ENCODE measurements around the gene CDKN2B. TPM values are rescaled to one million over a fixed set of nuclear protein-coding genes. Genes with fewer than 3 reads are reported as not detected.
"Not testable (repeated sequence)": the region's sequence is repeated elsewhere in the genome, so short reads cannot be mapped to it uniquely, and the experiment has no call there.

Gene CDKN2B, protein sequence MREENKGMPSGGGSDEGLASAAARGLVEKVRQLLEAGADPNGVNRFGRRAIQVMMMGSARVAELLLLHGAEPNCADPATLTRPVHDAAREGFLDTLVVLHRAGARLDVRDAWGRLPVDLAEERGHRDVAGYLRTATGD
- 0.31 TPM for total RNA-seq
- polyA plus RNA-seq (ENCODE audit: insufficient read depth in 1 of 8, insufficient read length in 8 of 8, low replicate concordance in 1 of 8), result 1 to 10 TPM in 1 of 8 donors, under 1 TPM in 7; 0.27 to 3.4 (median 0.58) TPM
- long read RNA-seq, donor 1, result 0 reads
- long read RNA-seq, donor 2, partial matches to known transcripts, result 0 of 1 reads
- long read RNA-seq, donor 2, other reads (novel, unspliced or antisense), result 0 of 1 reads
- long read RNA-seq, donor 3, result 0 reads
- long read RNA-seq, donor 4, result 0 reads
- long read RNA-seq, donor 5, result 0 reads
- long read RNA-seq, donor 6, result 0 reads
- long read RNA-seq, donor 7, result 0 reads
- long read RNA-seq, donor 8, result 0 reads
- long read RNA-seq, donor 9, result 0 reads
- long read RNA-seq, donor 10, partial matches to known transcripts, result 0 of 1 reads
- long read RNA-seq, donor 10, other reads (novel, unspliced or antisense), result 0 of 1 reads
- long read RNA-seq, donor 11, result 0 reads

DNA sequence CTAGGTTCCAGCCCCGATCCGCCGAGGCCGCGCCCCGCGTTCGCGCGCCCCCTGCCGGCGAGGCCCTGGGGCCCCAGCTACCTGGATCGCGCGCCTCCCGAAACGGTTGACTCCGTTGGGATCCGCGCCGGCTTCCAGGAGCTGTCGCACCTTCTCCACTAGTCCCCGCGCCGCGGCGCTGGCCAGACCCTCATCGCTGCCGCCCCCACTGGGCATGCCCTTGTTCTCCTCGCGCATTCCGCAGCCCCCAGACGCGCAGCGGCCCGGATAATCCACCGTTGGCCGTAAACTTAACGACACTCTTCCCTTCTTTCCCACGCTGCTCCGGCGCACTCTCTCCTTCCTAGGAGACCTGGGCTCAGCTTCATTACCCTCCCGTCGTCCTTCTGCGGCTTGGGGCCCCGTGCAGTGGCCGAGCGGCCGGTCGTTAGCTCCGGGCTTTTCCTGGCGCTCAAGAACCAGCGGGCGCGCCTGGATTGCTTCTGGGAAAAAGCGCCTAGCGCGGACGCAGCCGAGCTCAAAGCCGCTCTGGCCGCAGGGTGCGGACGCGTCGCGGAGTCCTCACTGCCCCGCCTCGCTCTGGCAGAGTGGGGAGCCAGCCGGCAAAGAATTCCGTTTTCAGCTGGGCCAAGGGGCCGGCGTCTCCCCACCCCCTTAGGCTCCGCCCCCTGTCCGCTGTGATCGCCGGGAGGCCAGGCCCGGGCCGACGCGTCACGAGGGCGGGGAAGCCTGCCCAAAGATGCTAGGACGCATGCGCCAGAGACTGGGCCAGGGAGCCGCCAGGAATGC lies at the start of gene CDKN2B:
Gene CDKN2B (minus strand): TSS at position 589 of the 789 bp plus-strand sequence. CDS start 352 bp downstream, at position 237.
- H3K4me3 ChIP-seq (ENCODE audit: low read length), result peak within 1 kb of the TSS; percentile 48
- no peaks in the 10 kb centered on the region for H3K36me3 ChIP-seq (ENCODE audit: control insufficient read depth, insufficient read depth, low read length)
- peak within 1 kb of the TSS; percentile 6 for H3K27ac ChIP-seq (ENCODE audit: low read length)
- peak; percentile 89 for DNase-seq
- peaks cover 35% of the 10 kb centered on the region for H3K27me3 ChIP-seq (ENCODE audit: control insufficient read depth, insufficient read depth, low read length)
- H3K4me1 ChIP-seq (ENCODE audit: control insufficient read depth, insufficient read depth, low read length), result peaks cover 9% of the 10 kb centered on the region
- H3K9me3 ChIP-seq (replicated peaks; ENCODE audit: control insufficient read depth, low read depth, low read length), result no peaks in the 10 kb centered on the region
- WGBS (ENCODE audit: insufficient coverage), result under 1% methylated on average over 86 of the region's 86 CpGs

DNA sequence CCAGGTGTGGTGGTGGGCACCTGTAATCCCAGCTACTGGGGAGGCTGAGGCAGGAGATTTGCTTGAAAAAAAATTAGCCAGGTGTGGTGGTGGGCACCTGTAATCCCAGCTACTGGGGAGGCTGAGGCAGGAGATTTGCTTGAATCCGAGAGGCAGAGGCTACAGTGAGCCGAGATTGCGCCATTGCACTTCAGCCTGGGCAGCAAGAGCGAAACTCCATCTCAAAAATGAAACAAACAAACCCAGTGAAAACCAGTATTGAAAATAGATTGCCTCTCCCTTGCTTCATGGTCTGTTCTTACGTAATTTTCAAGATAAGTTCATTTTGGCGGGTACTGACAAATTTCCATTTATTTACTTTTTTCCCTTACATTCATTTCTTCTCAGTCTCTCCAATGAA lies 48.9 kb upstream of the CDKN2B start:
- H3K27me3 ChIP-seq (ENCODE audit: control insufficient read depth, insufficient read depth, low read length); DNase-seq; H3K36me3 ChIP-seq (ENCODE audit: control insufficient read depth, insufficient read depth, low read length); H3K4me3 ChIP-seq (ENCODE audit: low read length); H3K4me1 ChIP-seq (ENCODE audit: control insufficient read depth, insufficient read depth, low read length); H3K27ac ChIP-seq (ENCODE audit: low read length); H3K9me3 ChIP-seq (replicated peaks; ENCODE audit: control insufficient read depth, low read depth, low read length): not testable (repeated sequence)
- WGBS (ENCODE audit: insufficient coverage), result 93% methylated on average over 4 of the region's 6 CpGs

DNA sequence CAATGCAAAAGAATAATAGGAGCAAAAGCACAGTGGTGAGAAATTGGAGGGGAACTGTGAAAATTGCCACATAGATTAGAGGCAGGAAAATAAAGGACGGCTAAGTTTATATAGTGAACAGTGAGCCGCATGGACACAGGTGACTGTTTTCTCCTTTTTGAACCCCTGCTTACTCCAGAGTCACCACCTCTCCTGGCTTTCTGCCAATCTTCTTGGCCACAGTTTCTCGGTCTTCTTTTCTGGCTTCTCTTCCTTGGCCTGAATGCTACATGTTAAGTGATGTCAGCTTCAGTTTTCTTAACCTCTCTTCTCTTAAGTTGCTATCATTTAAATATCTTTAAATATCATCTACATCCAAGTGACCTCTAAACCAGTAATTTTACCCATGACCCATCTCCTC lies 47.3 kb upstream of the CDKN2B start:
- Histone ChIP-seq H3K4me1 (ENCODE audit: control insufficient read depth, insufficient read depth, low read length) (no peaks in the 10 kb centered on the region), H3K9me3 (replicated peaks; ENCODE audit: control insufficient read depth, low read depth, low read length) (no peaks in the 10 kb centered on the region), H3K27me3 (ENCODE audit: control insufficient read depth, insufficient read depth, low read length) (no peaks in the 10 kb centered on the region), H3K27ac (ENCODE audit: low read length) (no peak overlapping the region), H3K4me3 (ENCODE audit: low read length) (no peak overlapping the region), H3K36me3 (ENCODE audit: control insufficient read depth, insufficient read depth, low read length) (no peaks in the 10 kb centered on the region)
- WGBS (ENCODE audit: insufficient coverage), result 0% methylated on average over 1 of the region's 3 CpGs
- no peak for DNase-seq

DNA sequence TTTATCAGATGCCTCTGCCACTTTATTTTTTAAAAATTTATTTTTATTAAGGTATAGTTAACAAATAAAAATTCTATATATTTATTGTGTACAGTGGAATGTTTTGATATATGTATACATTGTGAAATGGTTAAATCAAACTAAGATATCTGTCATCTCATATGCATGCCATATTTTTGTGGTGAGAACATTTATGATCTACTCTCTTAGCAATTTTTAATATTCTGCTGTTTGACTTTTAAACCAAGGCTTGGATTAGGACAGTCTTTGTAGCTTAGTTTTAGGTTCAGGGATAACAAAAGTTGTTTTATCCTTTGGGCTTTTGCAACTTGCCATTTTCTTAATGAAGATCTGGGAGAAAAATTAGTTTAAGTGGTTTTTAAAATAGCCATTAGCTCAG lies 46.0 kb upstream of the CDKN2B start:
- no peaks in the 10 kb centered on the region for H3K9me3 ChIP-seq (replicated peaks; ENCODE audit: control insufficient read depth, low read depth, low read length)
- no peak overlapping the region for H3K4me3 ChIP-seq (ENCODE audit: low read length)
- no peaks in the 10 kb centered on the region for H3K27me3 ChIP-seq (ENCODE audit: control insufficient read depth, insufficient read depth, low read length)
- H3K4me1 ChIP-seq (ENCODE audit: control insufficient read depth, insufficient read depth, low read length), result no peaks in the 10 kb centered on the region
- H3K27ac ChIP-seq (ENCODE audit: low read length), result no peak overlapping the region
- no peaks in the 10 kb centered on the region for H3K36me3 ChIP-seq (ENCODE audit: control insufficient read depth, insufficient read depth, low read length)
- DNase-seq, result peak; percentile 22

DNA sequence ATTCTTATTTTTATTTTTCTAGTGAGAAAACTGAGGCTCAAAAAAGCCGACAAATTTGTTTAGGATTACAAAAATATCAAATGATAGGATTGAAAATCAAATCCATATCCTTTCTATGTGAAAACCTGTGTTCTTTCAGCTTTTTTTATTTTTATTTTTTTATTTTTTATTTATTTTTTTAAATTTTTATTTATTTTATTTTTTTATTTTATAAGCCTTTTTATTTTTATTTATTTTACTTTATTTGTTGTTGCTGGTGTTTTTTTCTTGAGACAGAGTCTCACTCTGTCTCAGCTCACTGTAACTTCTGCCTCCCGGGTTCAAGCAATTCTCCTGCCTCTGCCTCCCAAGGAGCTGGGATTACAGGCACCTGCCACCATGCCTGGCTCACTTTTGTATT lies 45.4 kb upstream of the CDKN2B start:
- Histone ChIP-seq H3K27me3 (ENCODE audit: control insufficient read depth, insufficient read depth, low read length) (no peaks in the 10 kb centered on the region), H3K27ac (ENCODE audit: low read length) (no peak overlapping the region), H3K9me3 (replicated peaks; ENCODE audit: control insufficient read depth, low read depth, low read length) (no peaks in the 10 kb centered on the region), H3K4me1 (ENCODE audit: control insufficient read depth, insufficient read depth, low read length) (no peaks in the 10 kb centered on the region), H3K4me3 (ENCODE audit: low read length) (no peak overlapping the region), H3K36me3 (ENCODE audit: control insufficient read depth, insufficient read depth, low read length) (no peaks in the 10 kb centered on the region)
- DNase-seq, result no peak
- WGBS (ENCODE audit: insufficient coverage), result no CpG with 5 or more reads among the region's 2 CpGs

DNA sequence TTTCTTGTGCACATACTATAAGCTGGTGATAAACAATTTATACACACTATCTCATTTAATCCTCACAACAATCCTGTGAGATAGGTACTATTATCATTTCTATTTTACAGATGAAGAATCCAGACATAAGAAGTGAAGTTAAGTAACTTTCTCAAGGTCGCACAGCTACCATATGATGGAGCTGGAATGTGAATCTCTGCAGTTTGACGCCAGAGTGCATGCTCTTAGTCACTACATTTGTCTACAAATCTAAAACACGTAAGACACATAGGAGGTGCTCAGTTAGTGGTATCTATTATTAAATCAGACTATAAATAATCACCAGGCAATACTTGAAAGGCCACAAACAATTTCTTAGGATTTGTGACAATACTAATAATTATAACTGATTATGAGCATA lies 45.0 kb upstream of the CDKN2B start:
- Histone ChIP-seq H3K4me3 (ENCODE audit: low read length) (no peak overlapping the region), H3K4me1 (ENCODE audit: control insufficient read depth, insufficient read depth, low read length) (no peaks in the 10 kb centered on the region), H3K27ac (ENCODE audit: low read length) (no peak overlapping the region), H3K27me3 (ENCODE audit: control insufficient read depth, insufficient read depth, low read length) (no peaks in the 10 kb centered on the region), H3K9me3 (replicated peaks; ENCODE audit: control insufficient read depth, low read depth, low read length) (no peaks in the 10 kb centered on the region), H3K36me3 (ENCODE audit: control insufficient read depth, insufficient read depth, low read length) (no peaks in the 10 kb centered on the region)
- DNase-seq, result no peak
- WGBS (ENCODE audit: insufficient coverage), result no CpG with 5 or more reads among the region's 3 CpGs

DNA sequence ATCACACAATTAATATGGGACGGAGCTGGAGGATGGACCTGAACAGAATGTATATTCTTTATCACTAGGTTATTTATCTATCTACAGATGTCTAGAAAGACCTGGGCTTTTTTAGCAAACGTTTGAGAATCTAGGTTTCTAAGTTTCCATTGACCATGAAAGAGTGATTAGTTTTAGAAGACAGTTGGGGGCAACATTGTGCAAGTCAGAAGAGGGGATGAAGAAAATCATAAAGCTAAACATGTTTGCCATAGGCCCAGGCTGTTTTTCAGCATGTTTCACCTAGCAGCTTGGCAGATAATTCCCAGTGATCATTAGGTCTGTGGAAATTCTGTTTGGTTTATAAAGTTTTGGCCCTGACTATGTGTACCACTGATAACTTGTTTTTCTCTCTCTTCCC lies 44.1 kb upstream of the CDKN2B start:
- no peak for DNase-seq
- Histone ChIP-seq H3K27ac (ENCODE audit: low read length) (no peak overlapping the region), H3K27me3 (ENCODE audit: control insufficient read depth, insufficient read depth, low read length) (no peaks in the 10 kb centered on the region), H3K36me3 (ENCODE audit: control insufficient read depth, insufficient read depth, low read length) (no peaks in the 10 kb centered on the region), H3K4me3 (ENCODE audit: low read length) (no peak overlapping the region), H3K9me3 (replicated peaks; ENCODE audit: control insufficient read depth, low read depth, low read length) (no peaks in the 10 kb centered on the region), H3K4me1 (ENCODE audit: control insufficient read depth, insufficient read depth, low read length) (no peaks in the 10 kb centered on the region)
- WGBS (ENCODE audit: insufficient coverage), result 60% methylated on average over 1 of the region's 2 CpGs

DNA sequence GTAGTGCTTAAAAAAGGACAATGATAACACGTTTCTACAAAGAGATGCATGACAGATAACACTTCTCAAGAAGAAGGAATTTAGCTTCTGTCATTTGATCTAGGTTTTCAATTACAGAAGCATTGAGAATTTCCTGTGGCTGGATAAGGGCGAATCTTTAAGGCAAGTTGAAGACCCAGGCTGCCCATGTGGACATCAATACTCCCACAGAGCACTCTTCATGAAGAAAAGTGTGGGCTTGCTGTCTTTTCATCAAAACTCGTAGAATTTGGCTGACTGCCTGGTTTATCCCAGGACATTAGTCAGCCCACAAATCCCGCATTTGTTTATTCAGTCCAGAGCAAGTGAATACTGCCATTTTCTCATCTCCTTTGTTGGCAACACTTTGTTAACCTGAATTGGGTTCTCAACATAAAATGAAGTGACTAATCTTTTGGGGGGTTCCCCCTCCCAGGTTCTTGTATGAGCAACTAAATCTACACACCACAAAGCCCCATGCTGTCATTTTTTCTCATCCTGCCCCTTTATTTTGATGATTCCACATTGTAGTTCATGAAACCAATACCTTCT lies 43.4 kb upstream of the CDKN2B start:
- no peaks in the 10 kb centered on the region for H3K4me1 ChIP-seq (ENCODE audit: control insufficient read depth, insufficient read depth, low read length)
- 22% methylated on average over 3 of the region's 4 CpGs for WGBS (ENCODE audit: insufficient coverage)
- no peaks in the 10 kb centered on the region for H3K36me3 ChIP-seq (ENCODE audit: control insufficient read depth, insufficient read depth, low read length)
- no peak overlapping the region for H3K4me3 ChIP-seq (ENCODE audit: low read length)
- no peak overlapping the region for H3K27ac ChIP-seq (ENCODE audit: low read length)
- DNase-seq, result no peak
- no peaks in the 10 kb centered on the region for H3K27me3 ChIP-seq (ENCODE audit: control insufficient read depth, insufficient read depth, low read length)
- H3K9me3 ChIP-seq (replicated peaks; ENCODE audit: control insufficient read depth, low read depth, low read length), result no peaks in the 10 kb centered on the region

DNA sequence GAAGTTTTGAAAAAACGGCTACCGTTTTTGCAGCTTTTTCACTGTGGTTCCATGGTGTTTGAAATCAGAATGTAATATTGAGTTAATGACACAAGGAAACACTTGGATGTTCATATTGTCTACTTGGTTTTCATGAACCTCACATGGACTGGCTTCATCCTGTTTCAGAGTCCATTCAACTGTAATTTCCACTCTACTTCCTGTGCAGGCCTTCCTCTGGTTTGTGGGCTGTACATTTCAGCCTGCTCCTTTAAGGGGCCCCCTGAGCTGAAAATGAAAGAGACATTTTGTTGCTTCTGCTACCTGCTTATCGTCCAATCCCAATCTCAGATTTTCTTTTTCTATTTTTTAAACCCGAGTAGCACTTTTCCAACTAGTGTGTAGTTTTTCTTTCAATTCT lies 41.8 kb upstream of the CDKN2B start:
- WGBS (ENCODE audit: insufficient coverage), result 53% methylated on average over 2 of the region's 4 CpGs

DNA sequence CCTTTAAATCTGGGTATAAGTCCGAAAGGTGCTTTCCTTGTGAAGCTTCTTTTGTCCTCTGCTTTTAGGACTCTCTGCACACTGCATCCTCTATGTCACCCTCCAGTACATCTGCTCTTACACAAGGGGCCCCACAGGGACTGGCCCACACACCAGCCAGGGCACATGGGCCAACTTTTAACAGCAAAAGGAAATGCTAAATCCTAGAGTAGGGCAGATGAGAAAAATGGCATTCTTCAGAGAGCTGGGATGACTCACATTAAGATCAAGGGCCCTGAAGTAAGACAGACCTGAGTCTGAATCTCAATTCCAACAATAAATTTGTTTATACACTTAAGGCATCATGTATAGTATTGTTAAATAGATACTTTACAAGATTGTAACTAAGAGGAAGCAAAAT lies 40.3 kb upstream of the CDKN2B start:
- WGBS (ENCODE audit: insufficient coverage), result no CpG with 5 or more reads among the region's 1 CpG
- Histone ChIP-seq H3K27me3 (ENCODE audit: control insufficient read depth, insufficient read depth, low read length) (no peaks in the 10 kb centered on the region), H3K4me3 (ENCODE audit: low read length) (no peak overlapping the region), H3K36me3 (ENCODE audit: control insufficient read depth, insufficient read depth, low read length) (no peaks in the 10 kb centered on the region), H3K9me3 (replicated peaks; ENCODE audit: control insufficient read depth, low read depth, low read length) (no peaks in the 10 kb centered on the region), H3K4me1 (ENCODE audit: control insufficient read depth, insufficient read depth, low read length) (no peaks in the 10 kb centered on the region), H3K27ac (ENCODE audit: low read length) (no peak overlapping the region)
- DNase-seq, result no peak

More for the DNA sequence above, 41.8 kb upstream of the CDKN2B start:
- Histone ChIP-seq H3K4me1 (ENCODE audit: control insufficient read depth, insufficient read depth, low read length) (no peaks in the 10 kb centered on the region), H3K27ac (ENCODE audit: low read length) (no peak overlapping the region), H3K27me3 (ENCODE audit: control insufficient read depth, insufficient read depth, low read length) (no peaks in the 10 kb centered on the region), H3K36me3 (ENCODE audit: control insufficient read depth, insufficient read depth, low read length) (no peaks in the 10 kb centered on the region), H3K9me3 (replicated peaks; ENCODE audit: control insufficient read depth, low read depth, low read length) (no peaks in the 10 kb centered on the region), H3K4me3 (ENCODE audit: low read length) (no peak overlapping the region)
- no peak for DNase-seq

Data from muscle of leg (tissue), 16 donors.